ENCODE results near the gene ABAT.
A peak's percentile ranks its signal among the peaks of the same experiment; 100 is the strongest.
"Not testable (repeated sequence)": the region's sequence is repeated elsewhere in the genome, so short reads cannot be mapped to it uniquely, and the experiment has no call there.

The ABAT gene

GRCh38 chr16:8682551-8683259 lies 8.3 kb downstream of the ABAT start:
- no peak for DNase-seq

- no peak for DNase-seq
Measured at GRCh38 chr16:8683640-8684039, 9.2 kb downstream of the ABAT start.

- DNase-seq = no peak
Measured at GRCh38 chr16:8685617-8686016, 11.2 kb downstream of the ABAT start.

GRCh38 chr16:8686031-8686621 lies 11.7 kb downstream of the ABAT start:
- no peak for DNase-seq

- no peak for DNase-seq
Measured at GRCh38 chr16:8686879-8687278, 12.5 kb downstream of the ABAT start.

- DNase-seq = no peak
Measured at GRCh38 chr16:8689686-8690085, 15.3 kb downstream of the ABAT start.

- DNase-seq = no peak
Measured at GRCh38 chr16:8691728-8692127, 17.3 kb downstream of the ABAT start.

GRCh38 chr16:8694795-8695728 lies 20.6 kb downstream of the ABAT start:
- no peak for DNase-seq

GRCh38 chr16:8696880-8697279 lies 22.5 kb downstream of the ABAT start:
- no peak for DNase-seq

GRCh38 chr16:8697965-8698364 lies 23.5 kb downstream of the ABAT start:
- no peak for DNase-seq

- DNase-seq = no peak
Measured at GRCh38 chr16:8703693-8704092, 29.3 kb downstream of the ABAT start.

- DNase-seq = no peak
Measured at GRCh38 chr16:8704098-8704497, 29.7 kb downstream of the ABAT start.

- not testable (repeated sequence) for DNase-seq
Measured at GRCh38 chr16:8705100-8705822, 30.8 kb downstream of the ABAT start.

- no peak for DNase-seq
Measured at GRCh38 chr16:8708536-8708935, 34.1 kb downstream of the ABAT start.

- DNase-seq = no peak
Measured at GRCh38 chr16:8712589-8713361, 38.4 kb downstream of the ABAT start.

GRCh38 chr16:8713635-8714172 lies 39.3 kb downstream of the ABAT start:
- no peak for DNase-seq

GRCh38 chr16:8714174-8714573 lies 39.8 kb downstream of the ABAT start:
- no peak for DNase-seq

GRCh38 chr16:8714807-8715206 lies 40.4 kb downstream of the ABAT start:
- no peak for DNase-seq

- no peak for DNase-seq
Measured at GRCh38 chr16:8716052-8716451, 41.6 kb downstream of the ABAT start.

- peak; percentile 4 for DNase-seq
Measured at GRCh38 chr16:8716592-8716991, 42.2 kb downstream of the ABAT start.

- DNase-seq = no peak
Measured at GRCh38 chr16:8717469-8717868, 43.1 kb downstream of the ABAT start.

- no peak for DNase-seq
Measured at GRCh38 chr16:8717892-8718415, 43.5 kb downstream of the ABAT start.

Measured in fibroblast of upper back skin (primary cell).